Endothelial cell (in vitro differentiated cells): Measurements from ENCODE around the gene ASXL2. TPM values are rescaled to one million over a fixed set of nuclear protein-coding genes. Genes with fewer than 3 reads are reported as not detected.

Experiments used
- DNase-seq: peaks from one replicate; pipeline ENCODE4 v3.0.0; 2021; ENCODE audit warnings: low spot score
- H3K27ac Mint-ChIP-seq: one replicate; pipeline ENCODE4 v1.8.0; 2021; ENCODE audit warnings: mixed read lengths, inconsistent platforms; ENCODE audit not compliant: unreplicated experiment
- H3K27me3 Mint-ChIP-seq: one replicate; pipeline ENCODE4 v1.8.0; 2021; ENCODE audit warnings: mild to moderate bottlenecking, moderate library complexity, mixed read lengths, inconsistent platforms; ENCODE audit not compliant: unreplicated experiment
- H3K36me3 Mint-ChIP-seq: one replicate; pipeline ENCODE4 v1.8.0; 2021; ENCODE audit warnings: mild to moderate bottlenecking, low read depth, mixed read lengths, inconsistent platforms; ENCODE audit not compliant: unreplicated experiment
- H3K4me1 Mint-ChIP-seq: one replicate; pipeline ENCODE4 v1.8.0; 2021; ENCODE audit warnings: mild to moderate bottlenecking, mixed read lengths, inconsistent platforms; ENCODE audit not compliant: unreplicated experiment
- H3K4me3 Mint-ChIP-seq: one replicate; pipeline ENCODE4 v1.8.0; 2021; ENCODE audit warnings: mild to moderate bottlenecking, mixed read lengths, inconsistent platforms; ENCODE audit not compliant: unreplicated experiment
- H3K9me3 Mint-ChIP-seq: one replicate; pipeline ENCODE4 v1.8.0; 2021; ENCODE audit warnings: mixed read lengths, inconsistent platforms; ENCODE audit not compliant: unreplicated experiment
- CTCF ChIP-seq: fragments of 200-600 bp; sonication (generic); IDR thresholded peaks from one replicate; pipeline ENCODE4 v1.5.0; 2021; ENCODE audit warnings: antibody characterized with exemption; ENCODE audit not compliant: unreplicated experiment
- total RNA-seq: library from RNA; stranded (reverse); fragmentation: NEBNext Ultra II Directional; extraction: Animal tissue kit (Norgen Biotek cat#: 25700); gene quantifications from one replicate; pipeline ENCODE4 v1.2.1, GENCODE V29; 2021; ENCODE audit not compliant: unreplicated experiment

Gene ASXL2
- total RNA-seq, 1 donor from 2014 or later: 33.4 TPM

- no peak for TF ChIP-seq CTCF
- H3K27ac Mint-ChIP-seq: no peak overlapping the region
- no peaks in the 10 kb centered on the region for H3K4me1 Mint-ChIP-seq
- DNase-seq: no peak
- peaks cover 5% of the 10 kb centered on the region for H3K36me3 Mint-ChIP-seq
- no peaks in the 10 kb centered on the region for H3K9me3 Mint-ChIP-seq
- H3K4me3 Mint-ChIP-seq: no peak overlapping the region
- peaks cover 2% of the 10 kb centered on the region for H3K27me3 Mint-ChIP-seq
Observed at GRCh38 chr2:25788457-25788856, 89.8 kb downstream of the ASXL2 start.

- H3K4me1 Mint-ChIP-seq: no peaks in the 10 kb centered on the region
- no peak for TF ChIP-seq CTCF
- H3K9me3 Mint-ChIP-seq: no peaks in the 10 kb centered on the region
- no peak for DNase-seq
- H3K27me3 Mint-ChIP-seq: peaks cover 2% of the 10 kb centered on the region
- no peak overlapping the region for H3K27ac Mint-ChIP-seq
- peaks cover 5% of the 10 kb centered on the region for H3K36me3 Mint-ChIP-seq
- no peak overlapping the region for H3K4me3 Mint-ChIP-seq
Observed at GRCh38 chr2:25787020-25787419, 91.3 kb downstream of the ASXL2 start.

- no peak for TF ChIP-seq CTCF
- no peak for DNase-seq
- no peak overlapping the region for H3K27ac Mint-ChIP-seq
- H3K27me3 Mint-ChIP-seq: no peaks in the 10 kb centered on the region
- no peaks in the 10 kb centered on the region for H3K9me3 Mint-ChIP-seq
- H3K36me3 Mint-ChIP-seq: peaks cover 5% of the 10 kb centered on the region
- no peaks in the 10 kb centered on the region for H3K4me1 Mint-ChIP-seq
- H3K4me3 Mint-ChIP-seq: no peak overlapping the region
Observed at GRCh38 chr2:25784404-25784803, 93.9 kb downstream of the ASXL2 start.

- H3K27me3 Mint-ChIP-seq: no peaks in the 10 kb centered on the region
- no peak for DNase-seq
- H3K4me3 Mint-ChIP-seq: no peak overlapping the region
- no peak for TF ChIP-seq CTCF
- H3K27ac Mint-ChIP-seq: no peak overlapping the region
- H3K9me3 Mint-ChIP-seq: no peaks in the 10 kb centered on the region
- no peaks in the 10 kb centered on the region for H3K4me1 Mint-ChIP-seq
- no peaks in the 10 kb centered on the region for H3K36me3 Mint-ChIP-seq
Observed at GRCh38 chr2:25777077-25777476, 101.2 kb downstream of the ASXL2 start.

GRCh38 chr2:25772078-25772477, 106.2 kb downstream of the ASXL2 start:
- no peaks in the 10 kb centered on the region for H3K9me3 Mint-ChIP-seq
- peaks cover 7% of the 10 kb centered on the region for H3K36me3 Mint-ChIP-seq
- no peak overlapping the region for H3K4me3 Mint-ChIP-seq
- no peaks in the 10 kb centered on the region for H3K27me3 Mint-ChIP-seq
- H3K27ac Mint-ChIP-seq: no peak overlapping the region
- no peaks in the 10 kb centered on the region for H3K4me1 Mint-ChIP-seq
- no peak for DNase-seq
- TF ChIP-seq CTCF: no peak
